ENCODE data around the gene MPZ. TPM values are rescaled to one million over a fixed set of nuclear protein-coding genes. Genes with fewer than 3 reads are reported as not detected.
"Not testable (repeated sequence)": the region's sequence is repeated elsewhere in the genome, so short reads cannot be mapped to it uniquely, and the experiment has no call there.

The MPZ gene
- total RNA-seq, 2 donors from 2014 or later = 5.5 to 8.5 TPM

GRCh38 chr1:161258439-161259344 is 51.1 kb downstream of the MPZ start, which contains the start of gene PCP4L1:
PCP4L1 (plus strand) TSS chr1:161258745; CDS start chr1:161258975, 230 bp downstream.
- ATAC-seq (replicated peaks in 1 of 2) (peak; percentile 96 to 97), DNase-seq (peak; percentile 52 to 66)
- Mint-ChIP-seq H3K36me3 (ENCODE audit: insufficient read depth in 2 of 2) (peaks cover 16 to 20% of the 10 kb centered on the region in 2 donors), H3K4me3 (peak within 1 kb of the TSS; percentile 57 to 84), H3K4me1 (ENCODE audit: low read depth) (peaks cover 25% of the 10 kb centered on the region), H3K27me3 (ENCODE audit: low read depth) (peaks cover 61% of the 10 kb centered on the region), H3K27ac (no peak within 1 kb of the TSS), H3K9me3 (peaks cover 6 to 11% of the 10 kb centered on the region in 2 donors)

DNA sequence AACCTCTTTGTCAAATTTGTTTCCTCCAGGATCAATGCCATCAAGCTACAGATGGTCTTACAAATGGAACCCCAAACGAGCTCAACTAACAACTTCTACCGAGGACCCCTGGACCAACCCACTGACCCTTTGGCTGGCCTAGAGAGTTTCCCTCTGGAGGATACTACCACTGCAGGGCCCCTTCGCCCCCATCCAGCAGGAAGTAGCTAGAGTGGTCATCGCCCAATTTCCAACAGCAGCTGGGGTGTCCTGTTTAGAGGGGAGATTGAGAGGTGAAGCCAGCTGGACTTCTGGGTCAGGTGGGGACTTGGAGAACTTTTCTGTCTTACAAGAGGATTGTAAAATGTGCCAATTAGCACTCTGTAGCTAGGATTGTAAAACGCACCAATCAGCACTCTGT is 52.7 kb downstream of the MPZ start:
- H3K4me1 Mint-ChIP-seq (ENCODE audit: low read depth) = peaks cover 25% of the 10 kb centered on the region
- H3K27ac Mint-ChIP-seq, DNase-seq: not testable (repeated sequence)

GRCh38 chr1:161255955-161256520 is 53.7 kb downstream of the MPZ start:
- Mint-ChIP-seq H3K27me3 (ENCODE audit: low read depth) (peaks cover 51% of the 10 kb centered on the region), H3K4me1 (ENCODE audit: low read depth) (peaks cover 25% of the 10 kb centered on the region), H3K9me3 (peaks cover 6 to 11% of the 10 kb centered on the region in 2 donors), H3K36me3 (ENCODE audit: insufficient read depth in 2 of 2) (peaks cover 16 to 20% of the 10 kb centered on the region in 2 donors)
- not testable (repeated sequence) for H3K4me3 Mint-ChIP-seq; ATAC-seq (replicated peaks in 1 of 2); H3K27ac Mint-ChIP-seq; DNase-seq

More for the DNA sequence above, 52.7 kb downstream of the MPZ start:
- Mint-ChIP-seq H3K27me3 (ENCODE audit: low read depth) (peaks cover 61% of the 10 kb centered on the region), H3K36me3 (ENCODE audit: insufficient read depth in 2 of 2) (peaks cover 16 to 20% of the 10 kb centered on the region in 2 donors), H3K9me3 (peaks cover 6 to 11% of the 10 kb centered on the region in 2 donors)
- ATAC-seq (replicated peaks in 1 of 2); H3K4me3 Mint-ChIP-seq: not testable (repeated sequence)

DNA sequence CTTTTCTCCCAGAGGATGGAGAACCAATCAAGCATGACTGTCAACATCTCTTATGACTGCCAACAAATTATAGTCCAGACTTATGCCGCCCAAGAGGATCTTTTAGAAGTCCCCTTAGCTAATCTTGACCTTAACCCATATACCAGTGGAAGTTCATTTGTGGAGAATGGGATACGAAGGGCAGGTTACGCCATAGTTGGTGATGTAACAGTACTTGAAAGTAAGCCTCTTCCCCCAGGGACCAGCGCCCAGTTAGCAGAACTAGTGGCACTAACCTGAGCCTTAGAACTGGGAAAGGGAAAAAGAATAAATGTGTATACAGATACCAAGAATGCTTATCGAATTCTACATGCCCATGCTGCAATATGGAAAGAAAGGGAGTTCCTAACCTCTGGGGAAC is 54.5 kb downstream of the MPZ start:
- not testable (repeated sequence) for H3K27ac Mint-ChIP-seq; DNase-seq; H3K4me3 Mint-ChIP-seq; ATAC-seq (replicated peaks in 1 of 2)
- Mint-ChIP-seq H3K9me3 (peaks cover 6 to 11% of the 10 kb centered on the region in 2 donors), H3K4me1 (ENCODE audit: low read depth) (peaks cover 19% of the 10 kb centered on the region), H3K36me3 (ENCODE audit: insufficient read depth in 2 of 2) (peaks cover 16 to 20% of the 10 kb centered on the region in 2 donors), H3K27me3 (ENCODE audit: low read depth) (peaks cover 43% of the 10 kb centered on the region)

Other genes with a start within 250 kb of the MPZ start
- gene ARHGAP30, start 240.1 kb downstream of the MPZ start, total RNA-seq = 100 to 1,000 TPM; 192 to 198 TPM
- gene NECTIN4, start 220.4 kb downstream of the MPZ start, total RNA-seq = under 1 TPM in 1 of 2 donors, not detected in 1; 0.31 TPM
- 1 to 10 TPM; 5.7 to 7.1 TPM for gene KLHDC9, start 211.6 kb downstream of the MPZ start, total RNA-seq
- 100 to 1,000 TPM; 117 to 122 TPM for gene PFDN2, start 191.9 kb downstream of the MPZ start, total RNA-seq
- gene NIT1, start 191.9 kb downstream of the MPZ start, total RNA-seq = 10 to 100 TPM; 82.0 to 87.2 TPM
- 10 to 100 TPM; 49.8 to 51.3 TPM for gene DEDD, start 177.3 kb downstream of the MPZ start, total RNA-seq
- gene UFC1, start 156.0 kb downstream of the MPZ start, total RNA-seq = 10 to 100 TPM; 91.4 to 97.9 TPM
- gene USP21, start 150.5 kb downstream of the MPZ start, total RNA-seq = 10 to 100 TPM; 36.0 to 46.4 TPM
- 10 to 100 TPM; 35.3 to 45.9 TPM for gene PPOX, start 143.5 kb downstream of the MPZ start, total RNA-seq
- gene B4GALT3, start 132.5 kb downstream of the MPZ start, total RNA-seq = 10 to 100 TPM; 55.9 to 56.5 TPM
- 1 to 10 TPM; 4.0 to 7.7 TPM for gene ADAMTS4, start 110.9 kb downstream of the MPZ start, total RNA-seq
- gene NDUFS2, start 107.6 kb downstream of the MPZ start, total RNA-seq = 100 to 1,000 TPM; 108 to 114 TPM
- 1 to 10 TPM; 1.8 to 3.7 TPM for gene FCER1G, start 94.7 kb downstream of the MPZ start, total RNA-seq
- not detected for gene APOA2, start 86.3 kb downstream of the MPZ start, total RNA-seq
- gene TOMM40L, start 83.9 kb downstream of the MPZ start, total RNA-seq = 10 to 100 TPM; 10.3 to 14.6 TPM
- gene NR1I3, start 71.8 kb downstream of the MPZ start, total RNA-seq = not detected
- gene PCP4L1, start 51.2 kb downstream of the MPZ start, total RNA-seq = 1 to 10 TPM in 1 of 2 donors, under 1 TPM in 1; 0.55 to 1.2 TPM
- gene SDHC, start 4.4 kb upstream of the MPZ start, total RNA-seq = 100 to 1,000 TPM; 140 to 141 TPM
- under 1 TPM in 1 of 2 donors, not detected in 1; 0.76 TPM for gene CFAP126, start 57.9 kb upstream of the MPZ start, total RNA-seq
- under 1 TPM; 0.43 to 0.88 TPM for gene FCGR2A, start 195.5 kb upstream of the MPZ start, total RNA-seq
- under 1 TPM; 0.24 to 0.53 TPM for gene HSPA6, start 214.6 kb upstream of the MPZ start, total RNA-seq
- gene FCGR3A, start 239.8 kb upstream of the MPZ start, total RNA-seq = 1 to 10 TPM in 1 of 2 donors, under 1 TPM in 1; 0.38 to 1.5 TPM

Data from activated T-cell treated with anti-CD3 and anti-CD28 coated beads, Interleukin-2, amount 50 U/mL, for 72 hours (primary cell).